GM18868 (cell line): ENCODE measurements around the gene STX7.

ENCODE experiments used
- ATAC-seq: cut with Tn5 transposase; IDR thresholded peaks from one replicate; pipeline ENCODE4 v1.9.1; 2021; ENCODE audit warnings: mild to moderate bottlenecking, moderate library complexity; ENCODE audit not compliant: unreplicated experiment

STX7 gene

GRCh38 chr6:132506869-132507808 is 5.8 kb downstream of the STX7 start:
- ATAC-seq = no peak

- no peak for ATAC-seq
These were observed 6.5 kb downstream of the STX7 start for GRCh38 chr6:132506461-132506860.

- no peak for ATAC-seq
These were observed 7.8 kb downstream of the STX7 start for GRCh38 chr6:132505158-132505557.

GRCh38 chr6:132504757-132505156 is 8.2 kb downstream of the STX7 start:
- no peak for ATAC-seq

GRCh38 chr6:132499757-132500156 is 13.2 kb downstream of the STX7 start:
- ATAC-seq = no peak

GRCh38 chr6:132498638-132499037 is 14.3 kb downstream of the STX7 start:
- peak; percentile 54 for ATAC-seq

- ATAC-seq = no peak
These were observed 16.3 kb downstream of the STX7 start for GRCh38 chr6:132496519-132497180.

GRCh38 chr6:132495604-132496079 is 17.3 kb downstream of the STX7 start:
- peak; percentile 54 for ATAC-seq

- peak; percentile 37 for ATAC-seq
These were observed 18.0 kb downstream of the STX7 start for GRCh38 chr6:132494954-132495353.

GRCh38 chr6:132491881-132492280 is 21.0 kb downstream of the STX7 start:
- no peak for ATAC-seq

GRCh38 chr6:132491303-132491702 is 21.6 kb downstream of the STX7 start:
- ATAC-seq = no peak

GRCh38 chr6:132490478-132491204 is 22.3 kb downstream of the STX7 start:
- no peak for ATAC-seq

- no peak for ATAC-seq
These were observed 22.9 kb downstream of the STX7 start for GRCh38 chr6:132490024-132490423.

- no peak for ATAC-seq
These were observed 23.5 kb downstream of the STX7 start for GRCh38 chr6:132489376-132489775.

GRCh38 chr6:132487762-132488161 is 25.2 kb downstream of the STX7 start:
- no peak for ATAC-seq

- peak; percentile 28 for ATAC-seq
These were observed 28.3 kb downstream of the STX7 start for GRCh38 chr6:132484680-132485018.

GRCh38 chr6:132483779-132484679 is 28.9 kb downstream of the STX7 start:
- peak; percentile 71 for ATAC-seq

GRCh38 chr6:132482581-132482980 is 30.3 kb downstream of the STX7 start:
- ATAC-seq = no peak

GRCh38 chr6:132481189-132481588 is 31.7 kb downstream of the STX7 start:
- peak; percentile 40 for ATAC-seq

- ATAC-seq = no peak
These were observed 33.8 kb downstream of the STX7 start for GRCh38 chr6:132479131-132479530.
